ENCODE results near the gene SPATA13. TPM values are rescaled to one million over a fixed set of nuclear protein-coding genes. Genes with fewer than 3 reads are reported as not detected.

SPATA13 gene
- total and polyA plus RNA-seq, 2 donors from 2014 or later, result 12.3 to 69.2 TPM

- no peak for TF ChIP-seq CTCF (IDR thresholded peaks at IDR 0.05; ENCODE audit: borderline replicate concordance, extremely low read depth, insufficient read depth)
- FAIRE-seq (no peak), DNase-seq (no peak)
- Histone ChIP-seq H3K4me3 (ENCODE audit: low read length in 3 of 3) (no peak overlapping the region), H3K9me3 (ENCODE audit: control insufficient read depth in 2 of 3, insufficient read depth in 1 of 3, low read length in 3 of 3) (no peaks in the 10 kb centered on the region), H3K27me3 (ENCODE audit: control insufficient read depth, insufficient read depth, low read length) (no peaks in the 10 kb centered on the region), H3K4me1 (ENCODE audit: control insufficient read depth in 2 of 3, insufficient read depth in 2 of 3, low read depth in 1 of 3, low read length in 3 of 3) (peaks cover 0 to 38% (median 12%) of the 10 kb centered on the region in 3 donors), H3K36me3 (ENCODE audit: control insufficient read depth in 2 of 3, insufficient read depth in 3 of 3, low read length in 3 of 3) (no peaks in the 10 kb centered on the region), H3K9ac (ENCODE audit: low read length in 3 of 3) (peak overlapping the region in 1 of 3 donors; percentile 9), H3K27ac (ENCODE audit: low read depth in 2 of 2, low read length in 2 of 2) (no peak overlapping the region)
- intact Hi-C loops (cut with DNase I), result no loop called here
These were observed 20.3 kb downstream of the SPATA13 start for GRCh38 chr13:24180750-24181377.

GRCh38 chr13:24181991-24182702, 21.6 kb downstream of the SPATA13 start:
- FAIRE-seq (no peak), DNase-seq (no peak)
- Histone ChIP-seq H3K4me3 (ENCODE audit: low read length in 3 of 3) (no peak overlapping the region), H3K9me3 (ENCODE audit: control insufficient read depth in 2 of 3, insufficient read depth in 1 of 3, low read length in 3 of 3) (no peaks in the 10 kb centered on the region), H3K27me3 (ENCODE audit: control insufficient read depth, insufficient read depth, low read length) (no peaks in the 10 kb centered on the region), H3K27ac (ENCODE audit: low read depth in 2 of 2, low read length in 2 of 2) (peak overlapping the region; percentile 37 to 96), H3K9ac (ENCODE audit: low read length in 3 of 3) (no peak overlapping the region), H3K36me3 (ENCODE audit: control insufficient read depth in 2 of 3, insufficient read depth in 3 of 3, low read length in 3 of 3) (no peaks in the 10 kb centered on the region), H3K4me1 (ENCODE audit: control insufficient read depth in 2 of 3, insufficient read depth in 2 of 3, low read depth in 1 of 3, low read length in 3 of 3) (peaks cover 0 to 31% (median 11%) of the 10 kb centered on the region in 3 donors)
- TF ChIP-seq CTCF (IDR thresholded peaks at IDR 0.05; ENCODE audit: borderline replicate concordance, extremely low read depth, insufficient read depth), result no peak
- intact Hi-C loops (cut with DNase I), result no loop called here

GRCh38 chr13:24182703-24183081, 22.2 kb downstream of the SPATA13 start:
- intact Hi-C loops (cut with DNase I), result no loop called here
- Histone ChIP-seq H3K9me3 (ENCODE audit: control insufficient read depth in 2 of 3, insufficient read depth in 1 of 3, low read length in 3 of 3) (no peaks in the 10 kb centered on the region), H3K4me3 (ENCODE audit: low read length in 3 of 3) (no peak overlapping the region), H3K27ac (ENCODE audit: low read depth in 2 of 2, low read length in 2 of 2) (peak overlapping the region; percentile 96 to 98), H3K4me1 (ENCODE audit: control insufficient read depth in 2 of 3, insufficient read depth in 2 of 3, low read depth in 1 of 3, low read length in 3 of 3) (peaks cover 0 to 31% (median 11%) of the 10 kb centered on the region in 3 donors), H3K27me3 (ENCODE audit: control insufficient read depth, insufficient read depth, low read length) (no peaks in the 10 kb centered on the region), H3K36me3 (ENCODE audit: control insufficient read depth in 2 of 3, insufficient read depth in 3 of 3, low read length in 3 of 3) (no peaks in the 10 kb centered on the region), H3K9ac (ENCODE audit: low read length in 3 of 3) (no peak overlapping the region)
- no peak for DNase-seq
- no peak for TF ChIP-seq CTCF (IDR thresholded peaks at IDR 0.05; ENCODE audit: borderline replicate concordance, extremely low read depth, insufficient read depth)
- no peak for FAIRE-seq

Measured in kidney (tissue), 14 donors.